Lower leg skin (tissue), 3 donors: Measurements from ENCODE around the gene TMPRSS5.

ENCODE experiments used
- POLR2A ChIP-seq, 2 donors: fragments of 450-650 bp; IDR thresholded peaks; one replicate each; pipeline ENCODE4 v1.6.1; 2016 to 2017; ENCODE audit warnings: antibody characterized with exemption in 2 of 2, mild to moderate bottlenecking in 1 of 2, moderate library complexity in 1 of 2
- TF ChIP-seq, protein P1 (sequence below), 3 donors: fragments of 450-650 bp; IDR thresholded peaks; one replicate each; pipeline ENCODE4 v1.5.1; 2016; ENCODE audit warnings: antibody characterized with exemption in 3 of 3, mild to moderate bottlenecking in 3 of 3, moderate library complexity in 2 of 3

GRCh38 chr11:113666584-113666983, 39.5 kb downstream of the TMPRSS5 start:
- TF ChIP-seq, protein P1, sequence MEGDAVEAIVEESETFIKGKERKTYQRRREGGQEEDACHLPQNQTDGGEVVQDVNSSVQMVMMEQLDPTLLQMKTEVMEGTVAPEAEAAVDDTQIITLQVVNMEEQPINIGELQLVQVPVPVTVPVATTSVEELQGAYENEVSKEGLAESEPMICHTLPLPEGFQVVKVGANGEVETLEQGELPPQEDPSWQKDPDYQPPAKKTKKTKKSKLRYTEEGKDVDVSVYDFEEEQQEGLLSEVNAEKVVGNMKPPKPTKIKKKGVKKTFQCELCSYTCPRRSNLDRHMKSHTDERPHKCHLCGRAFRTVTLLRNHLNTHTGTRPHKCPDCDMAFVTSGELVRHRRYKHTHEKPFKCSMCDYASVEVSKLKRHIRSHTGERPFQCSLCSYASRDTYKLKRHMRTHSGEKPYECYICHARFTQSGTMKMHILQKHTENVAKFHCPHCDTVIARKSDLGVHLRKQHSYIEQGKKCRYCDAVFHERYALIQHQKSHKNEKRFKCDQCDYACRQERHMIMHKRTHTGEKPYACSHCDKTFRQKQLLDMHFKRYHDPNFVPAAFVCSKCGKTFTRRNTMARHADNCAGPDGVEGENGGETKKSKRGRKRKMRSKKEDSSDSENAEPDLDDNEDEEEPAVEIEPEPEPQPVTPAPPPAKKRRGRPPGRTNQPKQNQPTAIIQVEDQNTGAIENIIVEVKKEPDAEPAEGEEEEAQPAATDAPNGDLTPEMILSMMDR (IDR thresholded peaks at IDR 0.05) = no peak
- TF ChIP-seq POLR2A (IDR thresholded peaks at IDR 0.05) = no peak
